Fibroblast of pulmonary artery (primary cell): ENCODE measurements around the gene USH1G.

ENCODE experiments used
- DNase-seq: peaks from one replicate; pipeline ENCODE4 v3.0.0-alpha.2; 2010; ENCODE audit warnings: low read depth
- H3K4me3 ChIP-seq: replicated peaks from 2 replicates; pipeline ENCODE4 v1.5.1; 2011; ENCODE audit warnings: low read depth, mild to moderate bottlenecking, control low read depth, low read length, moderate library complexity
- TF ChIP-seq, protein P1 (sequence below): IDR thresholded peaks from 2 replicates; pipeline ENCODE4 v1.5.1; 2011; ENCODE audit warnings: mild to moderate bottlenecking, control low read depth, low read length, inconsistent platforms; ENCODE audit errors: missing control alignments

The USH1G gene

DNA sequence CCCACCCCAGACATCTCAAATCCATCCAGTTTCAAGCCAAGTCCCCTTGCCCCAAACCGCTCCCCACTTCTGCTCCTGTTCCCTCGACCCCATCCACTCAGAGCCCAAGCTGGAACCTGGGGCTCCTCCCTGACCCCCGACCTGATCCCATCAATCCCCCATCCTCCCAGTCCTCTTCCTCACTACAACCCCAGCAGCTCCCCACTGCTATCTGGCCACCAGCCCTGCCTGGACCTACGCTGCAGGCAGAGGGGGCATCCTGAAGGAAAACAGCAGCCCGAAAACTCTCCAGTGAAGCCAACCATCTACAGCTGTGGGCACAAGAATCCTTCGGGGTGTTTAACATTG, 54.2 kb downstream of the USH1G start:
- TF ChIP-seq, protein P1, sequence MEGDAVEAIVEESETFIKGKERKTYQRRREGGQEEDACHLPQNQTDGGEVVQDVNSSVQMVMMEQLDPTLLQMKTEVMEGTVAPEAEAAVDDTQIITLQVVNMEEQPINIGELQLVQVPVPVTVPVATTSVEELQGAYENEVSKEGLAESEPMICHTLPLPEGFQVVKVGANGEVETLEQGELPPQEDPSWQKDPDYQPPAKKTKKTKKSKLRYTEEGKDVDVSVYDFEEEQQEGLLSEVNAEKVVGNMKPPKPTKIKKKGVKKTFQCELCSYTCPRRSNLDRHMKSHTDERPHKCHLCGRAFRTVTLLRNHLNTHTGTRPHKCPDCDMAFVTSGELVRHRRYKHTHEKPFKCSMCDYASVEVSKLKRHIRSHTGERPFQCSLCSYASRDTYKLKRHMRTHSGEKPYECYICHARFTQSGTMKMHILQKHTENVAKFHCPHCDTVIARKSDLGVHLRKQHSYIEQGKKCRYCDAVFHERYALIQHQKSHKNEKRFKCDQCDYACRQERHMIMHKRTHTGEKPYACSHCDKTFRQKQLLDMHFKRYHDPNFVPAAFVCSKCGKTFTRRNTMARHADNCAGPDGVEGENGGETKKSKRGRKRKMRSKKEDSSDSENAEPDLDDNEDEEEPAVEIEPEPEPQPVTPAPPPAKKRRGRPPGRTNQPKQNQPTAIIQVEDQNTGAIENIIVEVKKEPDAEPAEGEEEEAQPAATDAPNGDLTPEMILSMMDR: no peak
- DNase-seq: no peak
- H3K4me3 ChIP-seq: no peak overlapping the region

GRCh38 chr17:74868251-74868907, 54.7 kb downstream of the USH1G start:
- peak; percentile 10 for DNase-seq
- H3K4me3 ChIP-seq: no peak overlapping the region
- TF ChIP-seq, protein P1: no peak

DNA sequence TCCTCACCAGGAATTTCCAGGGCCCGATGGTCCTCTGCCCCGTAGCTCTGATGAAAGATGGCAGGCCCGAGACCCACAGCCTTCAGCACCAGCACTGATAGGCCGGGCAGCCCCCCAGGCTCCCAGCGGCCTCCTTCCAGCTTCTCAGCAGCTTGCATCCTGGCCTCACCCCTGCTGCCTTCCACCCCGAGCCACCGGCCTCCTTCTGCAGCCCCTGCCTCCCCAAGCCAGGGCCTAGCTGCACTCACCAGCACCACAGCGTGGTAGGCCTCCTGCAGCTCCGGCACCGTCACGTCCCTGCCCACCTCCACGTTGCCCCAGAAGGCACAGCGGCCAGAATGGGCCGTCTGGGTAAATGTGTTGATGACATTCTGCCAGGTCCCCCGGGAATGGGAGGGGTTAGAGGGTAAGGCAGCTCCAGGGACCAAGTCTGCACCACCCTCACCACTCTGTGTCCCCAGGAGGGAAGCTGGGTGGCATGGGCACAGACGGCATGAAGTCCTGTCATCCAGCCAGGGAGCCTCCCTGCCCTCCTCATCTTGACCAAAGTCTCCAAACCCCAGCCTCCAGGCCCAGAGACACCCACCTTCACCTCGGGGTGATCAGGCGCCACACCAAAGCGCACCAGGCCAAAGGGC, 56.7 kb downstream of the USH1G start:
- no peak overlapping the region for H3K4me3 ChIP-seq
- TF ChIP-seq, protein P1: no peak
- no peak for DNase-seq
